ENCODE measurements around the gene MRPL52.
A peak's percentile ranks its signal among the peaks of the same experiment; 100 is the strongest.
"Not testable (repeated sequence)": the region's sequence is repeated elsewhere in the genome, so short reads cannot be mapped to it uniquely, and the experiment has no call there.

Gene MRPL52

DNA sequence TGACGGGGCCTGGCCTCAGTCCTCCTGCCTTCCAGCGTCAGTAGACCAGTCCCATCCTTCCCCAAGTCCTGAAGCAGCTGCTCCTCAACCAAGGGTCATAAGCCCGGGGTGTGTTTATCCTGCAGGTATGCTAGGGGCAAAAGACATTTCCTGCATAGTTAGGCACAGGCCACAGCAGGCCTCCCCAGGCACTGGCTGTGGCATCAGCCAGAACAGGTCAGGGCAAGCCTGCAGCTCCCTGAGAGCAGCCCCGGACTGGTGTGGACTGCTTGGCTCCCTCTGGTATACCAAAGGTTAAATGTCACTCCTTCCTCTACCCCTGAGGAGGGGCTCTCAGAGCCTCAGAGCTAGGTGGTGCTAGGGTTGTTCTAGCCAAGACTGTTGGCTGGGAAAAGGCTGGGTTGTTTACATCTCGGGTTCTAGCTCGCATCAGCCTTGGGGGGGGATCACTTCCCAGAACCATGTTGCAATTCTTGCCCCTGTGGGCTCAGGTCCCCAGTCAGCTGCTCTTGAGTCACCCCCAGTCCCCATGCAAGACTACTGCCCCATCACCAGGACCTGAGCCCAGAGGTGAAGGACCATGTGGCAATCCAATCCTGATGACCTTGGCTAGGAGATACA, 9.6 kb downstream of the MRPL52 start:
- no peak for DNase-seq (ENCODE audit: low read depth in 2 of 2)

- no peak for DNase-seq (ENCODE audit: low read depth in 2 of 2)
Measured at GRCh38 chr14:22841311-22841710, 11.6 kb downstream of the MRPL52 start.

GRCh38 chr14:22841769-22842168, 12.1 kb downstream of the MRPL52 start:
- no peak for DNase-seq (ENCODE audit: low read depth in 2 of 2)

- no peak for DNase-seq (ENCODE audit: low read depth in 2 of 2)
Measured at GRCh38 chr14:22842211-22843122, 12.8 kb downstream of the MRPL52 start.

GRCh38 chr14:22843123-22843925, 13.6 kb downstream of the MRPL52 start:
- no peak for DNase-seq (ENCODE audit: low read depth in 2 of 2)

GRCh38 chr14:22844221-22845102, 14.8 kb downstream of the MRPL52 start:
- no peak for DNase-seq (ENCODE audit: low read depth in 2 of 2)

DNA sequence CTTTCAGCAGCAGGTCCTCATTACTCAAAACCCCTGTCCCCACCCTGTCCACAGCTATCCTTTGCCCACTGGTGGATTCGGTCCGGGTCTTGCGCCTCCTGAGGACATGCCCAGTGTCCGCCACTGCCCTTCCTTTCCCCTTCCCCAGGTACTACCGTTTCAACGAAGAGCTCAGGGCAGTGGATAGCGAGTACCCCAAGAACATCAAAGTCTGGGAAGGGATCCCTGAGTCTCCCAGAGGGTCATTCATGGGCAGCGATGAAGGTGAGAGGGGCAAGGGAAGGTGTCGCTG, 15.4 kb downstream of the MRPL52 start:
- no peak for DNase-seq (ENCODE audit: low read depth in 2 of 2)

- DNase-seq (ENCODE audit: low read depth in 2 of 2): no peak
Measured at GRCh38 chr14:22845821-22846625, 16.3 kb downstream of the MRPL52 start.

DNA sequence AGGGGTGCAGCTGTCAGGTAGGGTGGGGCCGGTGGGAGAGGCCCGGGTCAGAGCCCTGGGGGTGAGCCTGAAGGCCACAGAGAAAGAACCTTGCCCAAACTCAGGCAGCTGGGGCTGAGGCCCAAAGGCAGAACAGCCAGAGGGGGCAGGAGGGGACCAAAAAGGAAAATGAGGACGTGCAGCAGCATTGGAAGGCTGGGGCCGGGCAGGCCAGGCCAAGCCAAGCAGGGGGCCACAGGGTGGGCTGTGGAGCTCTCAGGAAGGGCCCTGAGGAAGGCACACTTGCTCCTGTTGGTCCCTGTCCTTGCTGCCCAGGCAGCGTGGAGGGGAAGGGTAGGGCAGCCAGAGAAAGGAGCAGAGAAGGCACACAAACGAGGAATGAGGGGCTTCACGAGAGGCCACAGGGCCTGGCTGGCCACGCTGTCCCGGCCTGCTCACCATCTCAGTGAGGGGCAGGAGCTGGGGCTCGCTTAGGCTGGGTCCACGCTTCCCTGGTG, 17.2 kb downstream of the MRPL52 start:
- no peak for DNase-seq (ENCODE audit: low read depth in 2 of 2)

GRCh38 chr14:22847661-22848341, 18.1 kb downstream of the MRPL52 start:
- DNase-seq (ENCODE audit: low read depth in 2 of 2): no peak

GRCh38 chr14:22848351-22849164, 18.9 kb downstream of the MRPL52 start:
- DNase-seq (ENCODE audit: low read depth in 2 of 2): no peak

GRCh38 chr14:22849212-22849819, 19.6 kb downstream of the MRPL52 start:
- DNase-seq (ENCODE audit: low read depth in 2 of 2): no peak

DNA sequence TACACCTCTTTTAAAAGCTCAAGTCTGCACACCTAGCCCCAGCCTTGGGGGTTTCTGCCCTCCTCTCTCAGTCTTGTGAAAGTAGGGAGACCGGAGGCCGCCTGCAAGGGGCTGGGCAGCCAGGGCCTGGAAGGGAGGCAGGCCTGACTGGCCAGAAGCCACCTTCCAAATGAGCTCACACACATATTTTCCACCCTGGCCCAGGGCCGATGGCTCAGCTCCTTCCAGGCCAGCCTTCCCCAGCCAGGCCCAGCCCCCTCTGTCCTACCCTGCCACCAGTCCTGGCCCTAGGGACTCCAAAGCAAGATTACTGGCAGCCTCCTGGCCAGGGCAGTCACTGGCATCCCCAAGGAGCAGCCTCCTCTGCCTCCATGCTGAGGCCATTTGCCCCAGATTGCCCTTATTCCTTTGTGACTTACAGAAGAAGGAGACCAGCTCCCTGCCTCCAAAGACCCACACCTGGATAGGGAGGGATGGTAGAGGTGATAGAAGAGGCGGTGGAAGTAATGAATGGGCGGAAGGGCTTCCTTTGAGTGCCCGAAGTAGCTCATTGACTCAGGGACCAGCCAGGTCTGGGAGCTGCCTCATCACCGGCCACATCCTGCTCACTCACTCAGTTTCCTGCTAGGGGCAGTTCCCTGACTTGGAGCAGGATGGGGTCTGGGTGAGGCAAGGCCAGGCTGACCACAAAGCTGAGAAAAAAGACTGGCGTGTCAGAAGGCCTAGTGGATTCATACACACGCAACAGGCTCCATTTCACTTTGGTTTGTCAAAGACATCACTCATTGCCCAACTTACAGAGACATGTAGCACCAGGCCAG, 21.5 kb downstream of the MRPL52 start:
- DNase-seq (ENCODE audit: low read depth in 2 of 2): no peak

- not testable (repeated sequence) for DNase-seq (ENCODE audit: low read depth in 2 of 2)
Measured at GRCh38 chr14:22852178-22852577, 22.5 kb downstream of the MRPL52 start.

DNA sequence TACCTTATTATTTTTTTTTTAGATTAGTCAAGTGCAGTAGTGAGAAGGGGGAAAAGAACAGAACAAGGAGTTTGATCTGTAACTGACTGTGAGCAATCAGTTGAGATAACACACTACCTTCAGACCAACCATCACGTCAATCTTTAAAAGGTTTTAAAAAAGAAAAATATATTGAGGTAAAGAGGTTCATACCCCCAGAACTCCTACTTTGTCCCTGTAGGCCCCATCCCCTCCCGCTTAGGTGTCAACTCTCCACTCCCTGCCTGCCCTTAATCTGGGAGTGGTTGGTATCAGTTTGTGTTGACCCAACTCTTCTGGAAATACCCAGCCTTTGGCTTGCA, 22.9 kb downstream of the MRPL52 start:
- no peak for DNase-seq (ENCODE audit: low read depth in 2 of 2)

GRCh38 chr14:22852940-22853767, 23.5 kb downstream of the MRPL52 start:
- DNase-seq (ENCODE audit: low read depth in 2 of 2): peak; percentile 86

GRCh38 chr14:22854296-22854695, 24.6 kb downstream of the MRPL52 start:
- not testable (repeated sequence) for DNase-seq (ENCODE audit: low read depth in 2 of 2)

Measured in stimulated activated CD8-positive, alpha-beta memory T cell treated with anti-CD3 and anti-CD28 coated beads, Interleukin-2, amount 100 ng/mL, for 1 hour (primary cell).